ENCODE data around the gene GLS2.

GRCh38 chr12:56522411-56523193 lies 34.6 kb upstream of the GLS2 start:
- TF ChIP-seq CTCF (conservative IDR thresholded peaks at IDR 0.05; ENCODE audit: low read length) (no peak), EZH2phosphoT487 (IDR thresholded peaks at IDR 0.05; ENCODE audit: borderline replicate concordance) (no peak)

Measured in Loucy (cell line).